Measurements from ENCODE around the gene PLXNA2.

The PLXNA2 gene

DNA sequence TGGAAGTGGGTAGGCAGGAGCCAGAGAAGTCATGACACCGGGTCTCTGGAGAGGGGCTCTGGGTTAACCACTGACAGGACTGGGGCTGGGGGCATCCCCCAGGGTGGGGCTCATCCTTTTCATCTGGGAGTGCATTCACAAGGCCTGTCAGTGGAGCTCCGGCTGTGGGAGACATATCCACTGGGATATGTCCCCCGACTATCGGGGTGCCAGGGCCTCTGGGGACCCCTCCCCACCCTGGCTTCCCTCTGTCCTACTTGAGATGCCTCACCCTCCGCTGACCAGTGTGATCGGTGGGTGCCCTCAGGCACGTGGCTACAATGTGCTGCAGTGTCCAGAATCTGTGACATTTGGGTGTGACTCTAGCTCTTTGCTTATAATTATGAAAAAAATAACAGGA is 240.9 kb downstream of the PLXNA2 start:
- Histone ChIP-seq H2AFZ (ENCODE audit: low read depth, low read length) (no peak overlapping the region), H3K9ac (ENCODE audit: low read length) (no peak overlapping the region), H3K4me1 (ENCODE audit: low read length) (no peaks in the 10 kb centered on the region), H4K20me1 (ENCODE audit: insufficient read depth, low read length) (no peaks in the 10 kb centered on the region), H3K9me3 (ENCODE audit: insufficient read depth, low read length) (no peaks in the 10 kb centered on the region), H3K79me2 (ENCODE audit: low read length) (no peaks in the 10 kb centered on the region), H3K27ac (ENCODE audit: low read length) (no peak overlapping the region), H3K4me2 (ENCODE audit: low read length) (no peak overlapping the region), H3K36me3 (replicated peaks; ENCODE audit: low read depth, low read length) (no peaks in the 10 kb centered on the region), H3K27me3 (ENCODE audit: low read depth, low read length) (no peaks in the 10 kb centered on the region), H3K4me3 (ENCODE audit: low read length) (no peak overlapping the region)
- TF ChIP-seq EZH2phosphoT487 (IDR thresholded peaks at IDR 0.05; ENCODE audit: low read depth) = no peak
- TF ChIP-seq, protein P1, sequence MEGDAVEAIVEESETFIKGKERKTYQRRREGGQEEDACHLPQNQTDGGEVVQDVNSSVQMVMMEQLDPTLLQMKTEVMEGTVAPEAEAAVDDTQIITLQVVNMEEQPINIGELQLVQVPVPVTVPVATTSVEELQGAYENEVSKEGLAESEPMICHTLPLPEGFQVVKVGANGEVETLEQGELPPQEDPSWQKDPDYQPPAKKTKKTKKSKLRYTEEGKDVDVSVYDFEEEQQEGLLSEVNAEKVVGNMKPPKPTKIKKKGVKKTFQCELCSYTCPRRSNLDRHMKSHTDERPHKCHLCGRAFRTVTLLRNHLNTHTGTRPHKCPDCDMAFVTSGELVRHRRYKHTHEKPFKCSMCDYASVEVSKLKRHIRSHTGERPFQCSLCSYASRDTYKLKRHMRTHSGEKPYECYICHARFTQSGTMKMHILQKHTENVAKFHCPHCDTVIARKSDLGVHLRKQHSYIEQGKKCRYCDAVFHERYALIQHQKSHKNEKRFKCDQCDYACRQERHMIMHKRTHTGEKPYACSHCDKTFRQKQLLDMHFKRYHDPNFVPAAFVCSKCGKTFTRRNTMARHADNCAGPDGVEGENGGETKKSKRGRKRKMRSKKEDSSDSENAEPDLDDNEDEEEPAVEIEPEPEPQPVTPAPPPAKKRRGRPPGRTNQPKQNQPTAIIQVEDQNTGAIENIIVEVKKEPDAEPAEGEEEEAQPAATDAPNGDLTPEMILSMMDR (IDR thresholded peaks at IDR 0.05; ENCODE audit: low read depth, low read length) = no peak

DNA sequence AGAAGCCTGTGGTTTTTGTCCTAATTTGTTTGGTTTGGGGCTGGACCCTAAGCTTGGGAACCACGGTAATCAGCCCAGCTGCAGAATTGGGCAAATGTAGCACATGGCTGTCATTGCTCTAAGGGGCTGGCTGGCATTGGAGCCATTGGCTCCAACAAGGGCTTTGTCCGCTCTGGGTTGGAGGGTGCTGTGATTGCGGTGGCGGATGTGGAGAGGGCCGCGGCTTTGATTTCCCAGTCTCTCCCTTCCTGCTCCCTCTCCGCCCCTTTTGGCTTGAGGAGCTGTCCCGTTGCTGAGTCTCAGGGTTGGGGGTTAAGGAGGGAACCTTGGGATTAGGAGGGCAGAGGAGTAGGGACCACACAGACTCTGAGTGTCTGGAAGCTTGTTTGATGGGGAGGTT is 241.5 kb downstream of the PLXNA2 start:
- Histone ChIP-seq H3K36me3 (replicated peaks; ENCODE audit: low read depth, low read length) (no peaks in the 10 kb centered on the region), H4K20me1 (ENCODE audit: insufficient read depth, low read length) (no peaks in the 10 kb centered on the region), H3K27ac (ENCODE audit: low read length) (no peak overlapping the region), H3K9me3 (ENCODE audit: insufficient read depth, low read length) (no peaks in the 10 kb centered on the region), H3K79me2 (ENCODE audit: low read length) (no peaks in the 10 kb centered on the region), H2AFZ (ENCODE audit: low read depth, low read length) (no peak overlapping the region), H3K4me2 (ENCODE audit: low read length) (no peak overlapping the region), H3K9ac (ENCODE audit: low read length) (no peak overlapping the region), H3K27me3 (ENCODE audit: low read depth, low read length) (no peaks in the 10 kb centered on the region), H3K4me3 (ENCODE audit: low read length) (no peak overlapping the region), H3K4me1 (ENCODE audit: low read length) (no peaks in the 10 kb centered on the region)
- TF ChIP-seq EZH2phosphoT487 (IDR thresholded peaks at IDR 0.05; ENCODE audit: low read depth) = no peak
- TF ChIP-seq, protein P1 (IDR thresholded peaks at IDR 0.05; ENCODE audit: low read depth, low read length) = no peak

DNA sequence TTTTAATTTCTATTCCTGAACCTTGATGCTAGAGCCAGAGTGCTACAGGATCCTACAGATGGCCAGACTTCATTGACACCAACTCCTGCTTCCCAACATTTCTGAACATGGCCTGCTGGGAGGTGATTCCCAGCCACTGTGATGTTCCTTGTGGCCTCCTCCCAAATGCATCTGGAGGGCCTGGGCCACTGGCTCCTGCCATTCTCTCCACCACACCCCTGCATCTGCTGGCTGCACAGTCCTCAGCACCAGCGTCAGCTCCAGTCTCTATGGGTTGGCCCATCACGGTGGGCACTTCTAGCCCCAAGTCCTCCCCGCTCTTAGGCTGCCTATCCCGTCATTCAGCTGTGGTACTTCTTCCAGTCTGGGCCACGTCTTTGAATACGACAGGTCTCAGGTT is 242.1 kb downstream of the PLXNA2 start:
- H2AFZ ChIP-seq (ENCODE audit: low read depth, low read length) = no peak overlapping the region
- no peak overlapping the region for H3K27ac ChIP-seq (ENCODE audit: low read length)
- H3K36me3 ChIP-seq (replicated peaks; ENCODE audit: low read depth, low read length) = no peaks in the 10 kb centered on the region
- H3K4me3 ChIP-seq (ENCODE audit: low read length) = no peak overlapping the region
- no peak overlapping the region for H3K4me2 ChIP-seq (ENCODE audit: low read length)
- H3K9me3 ChIP-seq (ENCODE audit: insufficient read depth, low read length) = no peaks in the 10 kb centered on the region
- no peak overlapping the region for H3K9ac ChIP-seq (ENCODE audit: low read length)
- TF ChIP-seq, protein P1 (IDR thresholded peaks at IDR 0.05; ENCODE audit: low read depth, low read length) = no peak
- TF ChIP-seq EZH2phosphoT487 (IDR thresholded peaks at IDR 0.05; ENCODE audit: low read depth) = no peak
- no peaks in the 10 kb centered on the region for H4K20me1 ChIP-seq (ENCODE audit: insufficient read depth, low read length)
- no peaks in the 10 kb centered on the region for H3K27me3 ChIP-seq (ENCODE audit: low read depth, low read length)
- no peaks in the 10 kb centered on the region for H3K79me2 ChIP-seq (ENCODE audit: low read length)
- H3K4me1 ChIP-seq (ENCODE audit: low read length) = no peaks in the 10 kb centered on the region

DNA sequence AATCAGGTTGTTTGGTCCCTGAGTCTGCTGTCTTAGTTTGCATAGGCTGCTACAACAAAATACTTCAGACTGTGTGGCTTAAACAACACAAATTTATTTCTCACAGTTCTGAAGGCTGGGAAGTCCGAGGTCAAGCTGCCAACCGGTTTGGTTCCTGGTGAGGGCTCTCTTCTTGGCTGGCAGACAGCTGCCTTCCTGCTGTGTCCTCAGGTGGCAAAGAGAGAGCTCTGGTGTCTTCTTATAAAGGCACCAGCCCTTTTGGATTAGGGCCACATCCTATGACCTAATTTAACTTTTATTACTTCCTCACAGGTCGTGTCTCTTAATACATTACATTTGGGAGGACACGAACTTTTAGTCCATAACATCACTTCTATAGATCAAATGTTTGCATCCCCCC is 243.7 kb downstream of the PLXNA2 start:
- no peaks in the 10 kb centered on the region for H3K36me3 ChIP-seq (replicated peaks; ENCODE audit: low read depth, low read length)
- H4K20me1 ChIP-seq (ENCODE audit: insufficient read depth, low read length) = no peaks in the 10 kb centered on the region
- TF ChIP-seq, protein P1 (IDR thresholded peaks at IDR 0.05; ENCODE audit: low read depth, low read length) = no peak
- no peak for TF ChIP-seq EZH2phosphoT487 (IDR thresholded peaks at IDR 0.05; ENCODE audit: low read depth)
- no peak overlapping the region for H3K4me3 ChIP-seq (ENCODE audit: low read length)
- no peak overlapping the region for H3K4me2 ChIP-seq (ENCODE audit: low read length)
- no peaks in the 10 kb centered on the region for H3K9me3 ChIP-seq (ENCODE audit: insufficient read depth, low read length)
- H3K4me1 ChIP-seq (ENCODE audit: low read length) = no peaks in the 10 kb centered on the region
- no peak overlapping the region for H3K9ac ChIP-seq (ENCODE audit: low read length)
- peaks cover 6% of the 10 kb centered on the region for H3K27me3 ChIP-seq (ENCODE audit: low read depth, low read length)
- H3K27ac ChIP-seq (ENCODE audit: low read length) = no peak overlapping the region
- no peak overlapping the region for H2AFZ ChIP-seq (ENCODE audit: low read depth, low read length)
- H3K79me2 ChIP-seq (ENCODE audit: low read length) = no peaks in the 10 kb centered on the region
